ENCODE measurements around the gene GPR137. TPM values are rescaled to one million over a fixed set of nuclear protein-coding genes. Genes with fewer than 3 reads are reported as not detected.

GPR137 gene
- total and polyA plus RNA-seq, 9 of the 15 experiments (the other 6 are each of a cell fraction or from before 2014, with no cell fraction given), result 0.32 to 26.7 (median 10.7) TPM

GRCh38 chr11:64255135-64256128 is 30.2 kb upstream of the GPR137 start:
- TF ChIP-seq RBFOX2 (IDR thresholded peaks at IDR 0.05; ENCODE audit: low read depth, low read length) (peak; percentile 2), GMEB1 (CRISPR knock-in tag; IDR thresholded peaks at IDR 0.05) (no peak), ZNF780A (CRISPR knock-in tag; IDR thresholded peaks at IDR 0.05) (no peak), ZSCAN29 (IDR thresholded peaks at IDR 0.05) (no peak)
- Histone ChIP-seq H3K36me3 (ENCODE audit: control insufficient read depth, insufficient read depth, low read length) (peaks cover 66% of the 10 kb centered on the region), H3K27me3 (ENCODE audit: control insufficient read depth in 2 of 2, insufficient read depth in 2 of 2, low read length in 2 of 2) (no peaks in the 10 kb centered on the region), H2AFZ (ENCODE audit: low read depth, low read length) (no peak overlapping the region), H3K27ac (ENCODE audit: extremely low read depth, low read depth, low read length) (no peak overlapping the region), H3K9me1 (ENCODE audit: control insufficient read depth, insufficient read depth, low read length) (no peaks in the 10 kb centered on the region), H3K9ac (ENCODE audit: insufficient read depth in 1 of 2, low read depth in 2 of 2, low read length in 2 of 2) (peak overlapping the region in 1 of 2 experiments; percentile 66; a peak in 2 of 4 replicates), H3K79me2 (ENCODE audit: control insufficient read depth, insufficient read depth, low read length) (peaks cover 27% of the 10 kb centered on the region), H3K4me1 (replicated peaks in 1 of 2; ENCODE audit: control insufficient read depth in 2 of 2, insufficient read depth in 2 of 2, low read length in 2 of 2) (peaks cover 9 to 69% of the 10 kb centered on the region in 2 experiments; a peak in 4 of 5 replicates), H4K20me1 (replicated peaks; ENCODE audit: control insufficient read depth, insufficient read depth, low read length) (peaks cover 11% of the 10 kb centered on the region), H3K4me3 (no peak overlapping the region), H3K4me2 (ENCODE audit: insufficient read depth, low read length) (no peak overlapping the region), H3K9me3 (replicated peaks; ENCODE audit: control insufficient read depth, insufficient read depth, low read depth, low read length) (no peaks in the 10 kb centered on the region)
- in situ Hi-C loops (cut with MboI), result no loop called here
- 88% methylated on average over 28 of the region's 35 CpGs for WGBS (ENCODE audit: insufficient coverage, low coverage, missing lambda C conversion rate)
- ChIA-PET CTCF (ENCODE audit: low intra/inter-chr PET ratio) (no interaction called here), POLR2A (interaction anchor here (0.9 to 4.4 kb wide), 4 partner anchors 9 to 49 kb away, joined by 3 to 43 read pairs (median 4); partner anchors contain the start of gene FERMT3)
- ATAC-seq, result no peak
- no peak for FAIRE-seq
- BruUV-seq (replicated peaks), result no TSS peak
- DNase-seq (ENCODE audit: extremely low read depth in 1 of 4, low spot score in 3 of 4), result no peak
- intact Hi-C loops (cut with micrococcal nuclease), result no loop called here
